Stimulated activated CD8-positive, alpha-beta memory T cell treated with anti-CD3 and anti-CD28 coated beads, Interleukin-12 subunit alpha, Interleukin-12 subunit beta, amount 100 ng/mL, for 24 hours (primary cell): Measurements from ENCODE around the gene PSMD14.
"Not testable (repeated sequence)": the region's sequence is repeated elsewhere in the genome, so short reads cannot be mapped to it uniquely, and the experiment has no call there.

ENCODE experiments used
- DNase-seq: peaks from one replicate; pipeline ENCODE4 v3.0.0-alpha.2; 2020; ENCODE audit errors: extremely low read depth

The PSMD14 gene

DNA sequence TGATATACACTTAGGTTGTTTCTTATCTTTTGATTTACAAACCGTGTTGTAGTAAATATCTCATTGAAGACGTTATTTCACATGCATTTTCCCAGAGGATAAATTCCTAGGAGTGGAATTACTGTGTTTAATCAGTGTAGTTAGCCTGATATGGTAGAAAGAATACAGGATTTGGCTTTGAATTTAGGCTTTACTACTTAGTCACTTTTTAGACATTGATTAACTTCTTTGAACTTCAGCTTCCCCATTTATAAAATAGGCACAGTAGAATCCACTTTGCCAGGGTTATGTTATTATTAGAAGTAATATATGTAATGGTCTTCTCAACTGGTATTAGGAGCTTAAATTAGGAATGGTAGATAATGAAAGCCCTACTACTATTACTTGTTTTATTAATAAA lies 27.4 kb downstream of the PSMD14 start:
- DNase-seq = no peak

GRCh38 chr2:161337247-161337646 lies 29.0 kb downstream of the PSMD14 start:
- no peak for DNase-seq

- DNase-seq = not testable (repeated sequence)
Measured at GRCh38 chr2:161339532-161339931, 31.3 kb downstream of the PSMD14 start.

DNA sequence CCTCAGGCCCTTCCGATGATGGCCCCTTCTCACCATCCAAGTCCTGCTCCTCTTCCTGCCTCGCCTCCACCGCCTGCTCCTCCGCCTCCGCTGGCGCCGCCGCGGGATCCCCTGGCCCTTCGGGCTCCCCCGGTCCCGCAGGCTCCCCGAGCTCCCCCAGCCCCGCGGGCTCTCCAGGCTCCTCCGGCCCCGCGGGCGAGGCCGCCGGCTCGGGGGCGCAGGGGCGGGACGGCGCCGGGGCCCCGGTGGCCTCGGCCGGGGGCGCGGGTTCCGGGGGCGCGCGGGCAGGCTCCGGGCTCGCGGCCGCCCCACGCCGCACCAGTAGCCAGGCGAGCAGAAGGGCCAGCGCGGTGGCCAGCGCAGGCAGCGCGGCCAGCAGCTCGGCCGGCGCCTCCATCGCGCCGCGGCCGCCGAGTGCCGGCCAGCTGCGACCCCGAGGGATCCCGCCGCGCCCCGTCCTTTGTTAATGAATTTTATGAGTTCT lies 32.7 kb downstream of the PSMD14 start:
- not testable (repeated sequence) for DNase-seq

- no peak for DNase-seq
Measured at GRCh38 chr2:161343235-161343634, 35.0 kb downstream of the PSMD14 start.

- no peak for DNase-seq
Measured at GRCh38 chr2:161344692-161345091, 36.5 kb downstream of the PSMD14 start.

GRCh38 chr2:161351678-161352077 lies 43.5 kb downstream of the PSMD14 start:
- no peak for DNase-seq

- DNase-seq = no peak
Measured at GRCh38 chr2:161352719-161353118, 44.5 kb downstream of the PSMD14 start.

GRCh38 chr2:161353543-161353942 lies 45.3 kb downstream of the PSMD14 start:
- no peak for DNase-seq

- no peak for DNase-seq
Measured at GRCh38 chr2:161354106-161354505, 45.9 kb downstream of the PSMD14 start.

- DNase-seq = no peak
Measured at GRCh38 chr2:161355106-161355505, 46.9 kb downstream of the PSMD14 start.

DNA sequence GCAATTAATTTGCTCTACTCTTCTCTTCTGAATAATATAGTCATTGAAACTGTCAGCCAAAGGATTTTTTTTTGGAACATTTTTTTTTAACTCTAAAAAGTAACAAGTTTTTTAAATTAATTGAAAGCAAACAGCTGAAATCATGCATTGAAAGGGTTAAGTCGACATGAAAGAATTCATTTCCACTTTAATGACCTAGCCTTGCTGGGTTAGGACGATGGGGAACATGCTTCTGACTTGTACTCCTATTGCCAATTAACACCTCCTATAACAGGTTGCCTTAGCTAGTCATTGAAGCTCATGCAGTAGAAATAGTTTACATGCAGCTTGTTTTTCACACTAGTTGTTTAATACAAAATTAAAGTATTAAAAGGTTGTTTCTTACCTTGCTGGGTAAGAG lies 47.8 kb downstream of the PSMD14 start:
- no peak for DNase-seq

- DNase-seq = no peak
Measured at GRCh38 chr2:161357097-161357496, 48.9 kb downstream of the PSMD14 start.

GRCh38 chr2:161358838-161359237 lies 50.6 kb downstream of the PSMD14 start:
- DNase-seq = no peak

DNA sequence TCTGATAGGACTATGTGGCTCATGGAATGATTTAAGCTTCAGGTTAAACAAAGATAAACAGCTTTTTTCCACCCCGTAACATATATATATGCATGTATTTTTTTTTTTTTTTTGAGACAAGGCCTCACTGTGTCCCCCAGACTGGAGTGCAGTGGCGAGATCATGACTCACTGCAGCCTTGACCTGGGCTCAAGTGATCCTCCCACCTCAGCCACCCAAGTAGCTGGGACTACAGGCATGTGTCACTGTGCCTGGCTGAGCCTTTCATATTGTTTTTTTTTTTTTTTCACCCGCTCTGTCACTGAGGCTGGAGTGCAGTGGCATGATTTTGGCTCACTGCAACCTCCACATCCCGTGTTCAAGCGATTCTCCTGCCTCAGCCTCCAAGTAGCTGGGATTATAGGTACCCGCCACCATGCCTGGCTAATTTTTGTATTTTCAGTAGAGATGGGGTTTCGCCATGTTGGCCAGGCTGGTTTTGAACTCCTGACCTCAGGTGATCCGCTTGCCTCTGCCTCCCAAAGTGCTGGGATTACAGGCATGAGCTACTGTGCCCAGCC lies 52.0 kb downstream of the PSMD14 start:
- DNase-seq = not testable (repeated sequence)

- DNase-seq = no peak
Measured at GRCh38 chr2:161362568-161363166, 54.4 kb downstream of the PSMD14 start.

DNA sequence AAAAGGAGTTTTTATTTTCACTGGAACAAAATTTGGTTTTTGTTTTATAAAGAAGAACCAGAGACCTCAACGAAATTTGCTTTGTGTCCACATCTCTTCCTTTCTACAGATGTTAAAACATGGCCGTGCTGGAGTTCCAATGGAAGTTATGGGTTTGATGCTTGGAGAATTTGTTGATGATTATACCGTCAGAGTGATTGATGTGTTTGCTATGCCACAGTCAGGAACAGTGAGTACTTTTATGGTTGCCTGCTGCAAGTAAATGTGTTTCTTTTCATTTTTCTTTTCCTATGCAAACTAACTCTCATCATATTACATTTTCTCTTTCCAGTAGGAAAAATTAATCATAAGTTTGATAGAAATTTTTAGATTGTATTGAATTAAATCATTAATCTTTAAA lies 59.5 kb downstream of the PSMD14 start:
- DNase-seq = no peak

- DNase-seq = no peak
Measured at GRCh38 chr2:161369311-161369710, 61.1 kb downstream of the PSMD14 start.

DNA sequence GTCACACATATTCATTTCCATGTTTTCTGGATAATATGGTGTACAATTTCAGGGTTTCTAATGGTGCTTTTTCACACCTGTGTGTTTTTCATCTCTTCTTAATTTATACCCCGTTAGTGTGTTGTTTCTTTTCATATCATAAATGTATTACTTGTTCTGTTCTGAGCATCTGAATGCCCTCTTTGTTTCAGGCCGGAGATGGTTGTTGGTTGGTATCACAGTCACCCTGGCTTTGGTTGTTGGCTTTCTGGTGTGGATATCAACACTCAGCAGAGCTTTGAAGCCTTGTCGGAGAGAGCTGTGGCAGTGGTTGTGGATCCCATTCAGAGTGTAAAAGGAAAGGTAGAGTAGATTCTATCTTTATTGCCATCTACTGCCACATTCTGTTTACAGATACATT lies 62.8 kb downstream of the PSMD14 start:
- no peak for DNase-seq

- no peak for DNase-seq
Measured at GRCh38 chr2:161371869-161372268, 63.6 kb downstream of the PSMD14 start.

- DNase-seq = no peak
Measured at GRCh38 chr2:161373942-161374341, 65.7 kb downstream of the PSMD14 start.

DNA sequence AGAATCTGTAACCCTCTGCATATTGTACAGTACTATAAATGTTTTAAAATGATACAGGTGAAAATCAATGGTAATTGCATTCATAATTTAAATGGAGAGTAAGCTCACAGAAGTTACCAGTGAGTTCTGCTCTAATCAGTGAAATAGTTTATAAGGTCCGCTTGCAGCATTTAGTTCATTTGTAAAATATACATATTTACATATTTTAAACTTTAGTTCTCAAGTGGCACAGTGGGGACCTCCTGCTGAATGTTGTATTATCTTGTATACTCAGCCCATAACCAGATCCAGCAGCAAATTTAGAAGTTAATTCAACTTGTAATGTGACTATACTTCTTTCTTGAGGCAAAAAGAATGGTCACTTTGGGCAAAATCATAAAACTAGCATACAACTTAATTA lies 66.2 kb downstream of the PSMD14 start:
- no peak for DNase-seq

DNA sequence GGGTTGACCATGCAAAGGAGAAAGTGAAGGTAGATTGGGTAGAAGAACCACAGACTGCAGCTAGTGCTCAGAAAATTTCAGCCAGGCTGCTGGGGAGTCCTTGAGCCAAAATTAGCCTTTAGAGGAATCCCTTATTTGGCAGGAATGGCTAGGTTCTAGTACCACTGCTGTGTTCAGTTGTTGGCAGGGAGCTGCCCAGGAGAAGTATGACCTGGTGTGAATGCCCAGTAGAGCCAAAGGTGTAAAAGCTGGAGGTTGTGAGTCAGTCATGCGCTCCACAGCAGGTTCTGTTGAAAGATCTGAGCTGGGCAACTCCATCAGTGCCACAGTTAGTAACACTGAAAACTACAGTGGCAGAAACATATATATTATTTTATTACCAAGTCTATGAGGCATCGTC lies 71.5 kb downstream of the PSMD14 start:
- DNase-seq = no peak

GRCh38 chr2:161381546-161381945 lies 73.3 kb downstream of the PSMD14 start:
- DNase-seq = no peak
